HEK293 (cell line): ENCODE measurements around the gene TCEA3.

Experiments
- ATF2 ChIP-seq: fragments of 450-650 bp; formaldehyde crosslinking; IDR thresholded peaks from 2 replicates; pipeline ENCODE4 v1.5.1; 2016; ENCODE audit warnings: missing biosample characterization, missing genetic modification characterization, low read depth
- BCL11A ChIP-seq: fragments of 450-650 bp; formaldehyde crosslinking; IDR thresholded peaks from 2 replicates; pipeline ENCODE4 v1.5.1; 2016; ENCODE audit warnings: low read depth, missing biosample characterization, missing genetic modification characterization
- IKZF3 ChIP-seq: fragments of 450-650 bp; IDR thresholded peaks from 2 replicates; pipeline ENCODE4 v1.5.0; 2018; ENCODE audit warnings: missing biosample characterization, mild to moderate bottlenecking, missing genetic modification characterization, moderate library complexity
- KLF16 ChIP-seq: fragments of 450-650 bp; formaldehyde crosslinking; IDR thresholded peaks from 2 replicates; pipeline ENCODE4 v1.5.1; 2017; ENCODE audit warnings: missing biosample characterization, missing genetic modification characterization
- PRDM1 ChIP-seq: fragments of 450-650 bp; formaldehyde crosslinking; IDR thresholded peaks from 2 replicates; pipeline ENCODE4; 2016; ENCODE audit warnings: missing biosample characterization, missing genetic modification characterization
- TCF7L2 ChIP-seq: IDR thresholded peaks from 2 replicates; pipeline ENCODE4 v1.6.1; 2011; ENCODE audit warnings: low read depth, mild to moderate bottlenecking, inconsistent platforms, low read length, moderate library complexity, borderline replicate concordance
- TSHZ1 ChIP-seq: fragments of 450-650 bp; formaldehyde crosslinking; IDR thresholded peaks from 2 replicates; pipeline ENCODE4 v1.5.1; 2016; ENCODE audit warnings: missing biosample characterization, missing genetic modification characterization, borderline replicate concordance
- ZBTB21 ChIP-seq: fragments of 450-650 bp; formaldehyde crosslinking; IDR thresholded peaks from 2 replicates; pipeline ENCODE4 v1.5.1; 2017; ENCODE audit warnings: missing biosample characterization, missing genetic modification characterization
- ZBTB44 ChIP-seq: fragments of 450-650 bp; IDR thresholded peaks from 2 replicates; pipeline ENCODE4 v1.5.1; 2018; ENCODE audit warnings: missing biosample characterization, mild to moderate bottlenecking, missing genetic modification characterization
- ZBTB48 ChIP-seq: fragments of 450-650 bp; formaldehyde crosslinking; IDR thresholded peaks from 2 replicates; pipeline ENCODE4 v1.5.1; 2016; ENCODE audit warnings: missing biosample characterization, missing genetic modification characterization
- ZBTB8A ChIP-seq: fragments of 450-650 bp; formaldehyde crosslinking; IDR thresholded peaks from 2 replicates; pipeline ENCODE4 v1.5.1; 2016; ENCODE audit warnings: missing biosample characterization, missing genetic modification characterization
- ZFP3 ChIP-seq: fragments of 450-650 bp; formaldehyde crosslinking; IDR thresholded peaks from 2 replicates; pipeline ENCODE4 v1.5.1; 2016; ENCODE audit warnings: low read depth, missing biosample characterization, missing genetic modification characterization
- ZFP37 ChIP-seq: fragments of 450-650 bp; formaldehyde crosslinking; IDR thresholded peaks from 2 replicates; pipeline ENCODE4 v1.5.1; 2016; ENCODE audit warnings: missing biosample characterization, missing genetic modification characterization
- ZNF112 ChIP-seq: fragments of 450-650 bp; formaldehyde crosslinking; IDR thresholded peaks from 2 replicates; pipeline ENCODE4 v1.5.0; 2017; ENCODE audit warnings: missing biosample characterization, missing genetic modification characterization
- ZNF133 ChIP-seq: fragments of 450-650 bp; formaldehyde crosslinking; IDR thresholded peaks from 2 replicates; pipeline ENCODE4 v1.5.1; 2016; ENCODE audit warnings: missing biosample characterization, missing genetic modification characterization
- ZNF174 ChIP-seq: fragments of 450-650 bp; formaldehyde crosslinking; IDR thresholded peaks from 2 replicates; pipeline ENCODE4 v1.5.0; 2017; ENCODE audit warnings: missing biosample characterization, mild to moderate bottlenecking, missing genetic modification characterization
- ZNF24 ChIP-seq: fragments of 450-650 bp; formaldehyde crosslinking; IDR thresholded peaks from 2 replicates; pipeline ENCODE4 v1.5.1; 2016; ENCODE audit warnings: missing biosample characterization, missing genetic modification characterization
- ZNF302 ChIP-seq: fragments of 450-650 bp; formaldehyde crosslinking; IDR thresholded peaks from 2 replicates; pipeline ENCODE4 v1.5.1; 2016; ENCODE audit warnings: missing biosample characterization, missing genetic modification characterization, low read depth
- ZNF324 ChIP-seq: fragments of 450-650 bp; formaldehyde crosslinking; IDR thresholded peaks from 2 replicates; pipeline ENCODE4 v1.5.1; 2016; ENCODE audit warnings: missing biosample characterization, missing genetic modification characterization
- ZNF37A ChIP-seq: fragments of 450-650 bp; IDR thresholded peaks from 2 replicates; pipeline ENCODE4 v1.5.1; 2018; ENCODE audit warnings: missing biosample characterization, missing genetic modification characterization
- ZNF394 ChIP-seq: fragments of 450-650 bp; formaldehyde crosslinking; IDR thresholded peaks from 2 replicates; pipeline ENCODE4 v1.5.1; 2016; ENCODE audit warnings: missing biosample characterization, missing genetic modification characterization, mild to moderate bottlenecking, moderate library complexity, borderline replicate concordance
- ZNF473 ChIP-seq: fragments of 450-650 bp; formaldehyde crosslinking; IDR thresholded peaks from 2 replicates; pipeline ENCODE4 v1.5.1; 2017; ENCODE audit warnings: missing biosample characterization, missing genetic modification characterization
- ZNF48 ChIP-seq: fragments of 450-650 bp; formaldehyde crosslinking; IDR thresholded peaks from 2 replicates; pipeline ENCODE4 v1.5.1; 2016; ENCODE audit warnings: missing biosample characterization, missing genetic modification characterization
- ZNF510 ChIP-seq: fragments of 450-650 bp; formaldehyde crosslinking; IDR thresholded peaks from 2 replicates; pipeline ENCODE4 v1.5.1; 2018; ENCODE audit warnings: mild to moderate bottlenecking, missing genetic modification characterization, missing biosample characterization; ENCODE audit not compliant: insufficient replicate concordance
- ZNF530 ChIP-seq: fragments of 450-650 bp; formaldehyde crosslinking; IDR thresholded peaks from 2 replicates; pipeline ENCODE4 v1.5.1; 2016; ENCODE audit warnings: low read depth, missing biosample characterization, missing genetic modification characterization
- ZNF571 ChIP-seq: fragments of 450-650 bp; formaldehyde crosslinking; IDR thresholded peaks from 2 replicates; pipeline ENCODE4 v1.5.0; 2017; ENCODE audit warnings: missing biosample characterization, missing genetic modification characterization
- ZNF585B ChIP-seq: fragments of 450-650 bp; formaldehyde crosslinking; IDR thresholded peaks from 2 replicates; pipeline ENCODE4 v1.5.1; 2016; ENCODE audit warnings: missing biosample characterization, missing genetic modification characterization
- ZNF621 ChIP-seq: fragments of 450-650 bp; formaldehyde crosslinking; IDR thresholded peaks from 2 replicates; pipeline ENCODE4 v1.5.1; 2017; ENCODE audit warnings: missing biosample characterization, missing genetic modification characterization
- ZNF660 ChIP-seq: fragments of 450-650 bp; IDR thresholded peaks from 2 replicates; pipeline ENCODE4 v1.5.1; 2018; ENCODE audit warnings: missing biosample characterization, mild to moderate bottlenecking, missing genetic modification characterization
- ZNF747 ChIP-seq: fragments of 450-650 bp; formaldehyde crosslinking; IDR thresholded peaks from 2 replicates; pipeline ENCODE4 v1.5.1; 2016; ENCODE audit warnings: missing biosample characterization, missing genetic modification characterization
- ZNF768 ChIP-seq: fragments of 450-650 bp; formaldehyde crosslinking; IDR thresholded peaks from 2 replicates; pipeline ENCODE4 v1.5.1; 2018; ENCODE audit warnings: missing biosample characterization, mild to moderate bottlenecking, missing genetic modification characterization
- ZNF837 ChIP-seq: fragments of 450-650 bp; formaldehyde crosslinking; IDR thresholded peaks from 2 replicates; pipeline ENCODE4 v1.5.1; 2016; ENCODE audit warnings: missing biosample characterization, missing genetic modification characterization
- ZNF843 ChIP-seq: fragments of 450-650 bp; formaldehyde crosslinking; IDR thresholded peaks from 2 replicates; pipeline ENCODE4 v1.5.1; 2016; ENCODE audit warnings: missing biosample characterization, missing genetic modification characterization
- ZSCAN23 ChIP-seq: fragments of 450-650 bp; formaldehyde crosslinking; IDR thresholded peaks from 2 replicates; pipeline ENCODE4 v1.5.1; 2016; ENCODE audit warnings: missing biosample characterization, missing genetic modification characterization

The TCEA3 gene

GRCh38 chr1:23344111-23344986 lies 80.2 kb downstream of the TCEA3 start, which contains the start of gene HNRNPR (continued):
- TF ChIP-seq TSHZ1 (tag by site-specific recombination) (no peak), ZNF510 (tag by site-specific recombination) (no peak), ZNF302 (tag by site-specific recombination) (no peak), ZNF585B (tag by site-specific recombination) (no peak), ZNF837 (tag by site-specific recombination) (no peak), TCF7L2 (no peak), ZNF571 (tag by site-specific recombination) (no peak), ZNF747 (tag by site-specific recombination) (no peak), ZNF768 (tag by site-specific recombination) (no peak), ZBTB44 (tag by site-specific recombination) (no peak), ZNF621 (tag by site-specific recombination) (no peak), ZNF394 (tag by site-specific recombination) (peak; percentile 24; the same call in 1 of the 2 replicates), ZSCAN23 (0 out of 2 replicates have a peak, but pooled peaks have one; percentile 29), ZBTB8A (tag by site-specific recombination) (peak; percentile 89), ZNF48 (no peak), ZBTB21 (tag by site-specific recombination) (no peak), BCL11A (tag by site-specific recombination) (peak; percentile 77; the same call in 1 of the 2 replicates), ZFP37 (tag by site-specific recombination) (peak; percentile 70; the same call in 1 of the 2 replicates), IKZF3 (tag by site-specific recombination) (no peak), ATF2 (tag by site-specific recombination) (no peak), ZNF133 (tag by site-specific recombination) (no peak), ZNF112 (tag by site-specific recombination) (no peak), ZNF324 (0 out of 2 replicates have a peak, but pooled peaks have one; percentile 30), ZNF37A (tag by site-specific recombination) (no peak), ZNF843 (peak; percentile 43; the same call in 1 of the 2 replicates), ZNF174 (tag by site-specific recombination) (no peak), PRDM1 (tag by site-specific recombination) (no peak), ZNF660 (tag by site-specific recombination) (peak; percentile 29; the same call in 1 of the 2 replicates), KLF16 (tag by site-specific recombination) (peak; percentile 87), ZFP3 (tag by site-specific recombination) (no peak), ZNF530 (tag by site-specific recombination) (no peak), ZNF473 (tag by site-specific recombination) (no peak), ZBTB48 (tag by site-specific recombination) (0 out of 2 replicates have a peak, but pooled peaks have one; percentile 73), ZNF24 (tag by site-specific recombination) (peak; percentile 71; the same call in 1 of the 2 replicates)
